GM13976 (cell line): ENCODE measurements around the gene SLC12A6.

Experiments
- DNase-seq: peaks from one replicate; pipeline ENCODE4 v3.0.0; 2012; ENCODE audit warnings: low spot score
- CTCF ChIP-seq: IDR thresholded peaks from 2 replicates; pipeline ENCODE4 v1.5.1; 2012; ENCODE audit warnings: borderline replicate concordance, mild to moderate bottlenecking; ENCODE audit not compliant: insufficient read depth; ENCODE audit errors: extremely low read depth, missing control alignments, control extremely low read depth
- in situ Hi-C: fragments of 300-500 bp; cut with MboI; formaldehyde crosslinking; loops from one replicate; pipeline ENCODE4 v1.12.0; 2022; ENCODE audit warnings: low sequenced_read_pairs, mixed read lengths, inconsistent platforms; ENCODE audit not compliant: unreplicated experiment

SLC12A6 gene

DNA sequence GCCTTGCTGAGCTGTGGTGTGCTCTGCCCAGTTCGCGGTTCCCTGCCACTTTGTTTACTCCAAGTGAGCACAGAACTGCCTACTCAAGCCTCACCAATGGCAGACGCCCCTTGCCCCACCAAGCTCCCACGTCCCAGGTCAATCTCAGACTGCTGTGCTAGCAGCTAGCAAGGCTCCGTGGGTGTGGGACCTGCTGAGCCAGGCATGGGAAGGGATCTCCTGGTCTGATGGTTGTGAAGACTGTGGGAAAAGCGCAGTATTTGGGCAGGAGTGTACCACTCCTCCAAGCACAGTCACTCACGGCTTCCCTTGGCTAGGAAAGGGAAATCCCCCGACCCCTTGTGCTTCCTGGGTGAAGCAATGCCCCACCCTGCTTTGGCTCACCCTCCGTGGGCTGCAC is 45.0 kb downstream of the SLC12A6 start:
- no peak for DNase-seq
- no peak for TF ChIP-seq CTCF
- in situ Hi-C loops = no loop called here

- in situ Hi-C loops = no loop called here
- TF ChIP-seq CTCF = no peak
- DNase-seq = no peak
Observed at GRCh38 chr15:34284937-34285336, 52.6 kb downstream of the SLC12A6 start.

- DNase-seq = no peak
- in situ Hi-C loops = no loop called here
- TF ChIP-seq CTCF = no peak
Observed at GRCh38 chr15:34282384-34282783, 55.2 kb downstream of the SLC12A6 start.

DNA sequence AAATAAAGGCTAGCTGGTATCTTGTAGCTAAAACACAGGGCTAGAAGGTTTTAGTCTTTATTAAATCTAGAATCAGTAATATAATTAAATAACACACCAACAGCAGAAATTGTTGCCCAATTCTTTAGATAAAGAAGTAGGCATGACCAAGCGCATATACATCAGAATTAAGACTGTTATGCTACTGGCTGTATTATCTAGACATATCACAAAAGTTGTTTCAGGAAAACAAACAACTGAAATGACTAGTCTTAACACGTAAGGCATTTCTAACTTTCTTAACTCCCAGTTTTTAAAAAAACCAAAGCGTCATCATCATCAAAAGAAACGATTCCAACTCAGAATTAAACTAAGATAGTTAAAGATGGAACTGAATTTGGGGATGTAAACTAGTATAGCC is 57.4 kb downstream of the SLC12A6 start:
- TF ChIP-seq CTCF = no peak
- in situ Hi-C loops = no loop called here

GRCh38 chr15:34279368-34279767 is 58.2 kb downstream of the SLC12A6 start:
- no peak for DNase-seq
- in situ Hi-C loops = no loop called here
- no peak for TF ChIP-seq CTCF

More for the DNA sequence above, 57.4 kb downstream of the SLC12A6 start:
- no peak for DNase-seq

- no peak for DNase-seq
- TF ChIP-seq CTCF = no peak
- in situ Hi-C loops = no loop called here
Observed at GRCh38 chr15:34275721-34276120, 61.9 kb downstream of the SLC12A6 start.

GRCh38 chr15:34275154-34275553 is 62.4 kb downstream of the SLC12A6 start:
- DNase-seq = no peak
- TF ChIP-seq CTCF = no peak

More at GRCh38 chr15:34275154-34275553, 62.4 kb downstream of the SLC12A6 start:
- in situ Hi-C loops = no loop called here
